ENCODE results near the gene A2M.

- TF ChIP-seq POLR2A (IDR thresholded peaks at IDR 0.05; ENCODE audit: low read length) (no peak), GATA1 (IDR thresholded peaks at IDR 0.05; ENCODE audit: low read depth, low read length) (no peak)
Observed at GRCh38 chr12:9068086-9068485, 47.6 kb downstream of the A2M start.
